ENCODE data around the gene GPRIN1.

GPRIN1 gene

DNA sequence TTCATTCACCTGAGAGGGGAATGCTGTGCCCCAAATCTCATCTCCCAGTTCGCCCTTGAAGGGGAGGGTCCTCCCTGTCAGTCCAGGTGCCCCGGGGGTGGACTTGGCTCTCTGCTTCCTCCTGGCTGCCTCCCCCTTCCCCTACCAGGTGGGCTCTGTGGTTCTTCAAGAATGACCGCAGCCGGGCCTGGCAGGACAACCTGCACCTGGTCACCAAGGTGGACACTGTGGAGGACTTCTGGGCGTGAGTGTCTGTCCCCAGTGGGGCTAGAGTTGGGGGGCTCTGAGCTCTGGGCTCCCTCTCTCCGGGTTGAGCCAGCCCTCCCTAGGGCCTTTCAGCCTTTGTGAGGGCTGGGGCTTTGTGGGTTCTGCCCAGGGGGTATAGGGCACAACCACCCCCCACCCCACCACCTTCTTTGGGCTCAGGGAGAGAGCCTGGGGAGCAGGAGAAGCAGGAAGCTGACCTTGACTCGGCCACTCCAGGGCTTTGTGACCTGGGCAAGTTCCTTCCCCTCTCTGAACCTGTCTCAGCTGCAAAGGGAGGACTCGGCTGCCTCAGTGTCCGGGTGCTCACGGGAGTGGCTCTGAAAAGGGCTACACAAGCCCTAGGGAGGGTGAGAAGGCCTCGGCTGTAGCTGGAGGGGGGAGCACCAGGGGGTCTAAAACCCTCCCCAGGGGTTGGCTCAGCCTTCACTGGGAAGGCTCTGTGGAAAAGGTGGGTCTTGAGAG, 33.7 kb upstream of the GPRIN1 start:
- DNase-seq (ENCODE audit: low read depth in 2 of 2): no peak

DNA sequence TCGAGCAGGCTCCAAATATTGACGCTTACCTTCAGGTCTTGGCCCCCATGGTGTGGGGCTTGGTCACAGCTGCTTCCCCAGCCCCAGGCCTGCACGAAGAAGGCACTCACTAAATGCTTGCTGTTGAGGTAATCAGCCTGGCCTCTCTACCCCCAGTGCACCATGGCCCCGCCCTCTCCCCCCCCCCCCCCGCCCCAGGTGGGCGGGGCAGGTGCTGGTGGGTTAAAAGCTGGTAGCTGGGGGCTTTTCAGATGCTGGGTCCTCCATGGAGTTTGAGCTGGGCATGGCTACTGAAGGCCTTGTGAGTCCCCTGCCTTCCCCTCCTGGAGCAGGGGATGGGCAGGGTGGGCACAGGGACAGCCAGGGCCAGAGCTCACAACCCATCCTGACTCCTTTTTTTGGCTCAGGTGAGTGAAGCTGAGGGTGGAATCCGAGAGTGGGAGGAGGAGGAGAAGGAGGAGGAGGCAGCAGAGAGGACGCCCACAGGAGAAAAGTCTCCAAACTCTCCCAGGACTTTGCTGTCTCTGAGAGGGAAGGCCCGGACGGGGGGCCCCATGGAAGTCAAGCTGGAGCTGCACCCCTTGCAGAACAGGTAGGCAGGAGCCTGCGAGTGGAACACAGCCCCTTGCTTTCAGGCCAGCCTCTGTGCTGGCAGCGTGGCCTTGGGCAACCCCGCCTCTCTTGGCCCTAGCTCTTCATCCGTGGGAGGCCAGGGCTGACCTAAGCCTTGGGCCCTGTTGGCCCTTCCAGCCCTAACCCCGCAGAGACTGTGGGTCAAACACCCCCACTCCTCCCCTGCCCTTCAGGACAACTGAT, 32.9 kb upstream of the GPRIN1 start:
- no peak for DNase-seq (ENCODE audit: low read depth in 2 of 2)

DNA sequence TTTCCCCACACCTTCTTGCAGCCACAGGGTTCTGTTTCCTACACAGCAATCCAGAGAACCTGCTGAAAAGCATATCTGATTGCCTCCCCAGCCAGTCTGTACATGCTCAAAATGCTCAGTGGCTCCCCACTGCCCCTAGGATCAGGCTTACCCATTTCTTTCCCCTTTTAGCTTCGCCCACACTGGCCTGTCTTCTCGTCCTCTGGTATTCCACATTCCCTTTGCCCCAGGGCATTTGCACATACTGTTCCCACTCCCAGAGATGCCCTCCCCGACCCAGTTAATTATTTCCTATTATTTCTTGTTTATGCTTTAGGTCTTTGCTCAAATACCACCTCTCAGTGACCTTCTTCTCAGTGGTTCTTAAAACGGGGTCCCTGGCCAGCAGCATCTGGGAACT, 30.7 kb upstream of the GPRIN1 start:
- DNase-seq (ENCODE audit: low read depth in 2 of 2): no peak

DNA sequence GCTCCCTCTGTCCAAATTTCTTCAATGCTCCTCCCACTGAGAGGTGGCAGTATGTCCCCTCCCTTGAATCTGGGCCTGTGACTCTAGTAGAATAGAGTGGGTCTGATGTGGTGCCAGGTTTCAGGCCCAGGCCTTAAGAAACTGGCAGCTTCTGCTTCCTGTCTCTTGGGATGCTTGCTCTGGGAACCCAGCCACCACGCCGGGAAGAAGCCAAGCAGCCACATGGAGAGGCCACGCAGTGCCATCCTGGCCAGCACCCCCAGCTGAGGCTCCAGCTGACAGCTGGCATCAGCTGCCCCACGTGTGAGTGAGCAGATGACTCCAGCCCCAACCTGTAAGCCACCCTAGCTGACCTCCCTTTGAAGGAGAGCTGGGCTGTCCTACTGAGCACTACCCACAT, 30.0 kb upstream of the GPRIN1 start:
- DNase-seq (ENCODE audit: low read depth in 2 of 2): no peak

DNA sequence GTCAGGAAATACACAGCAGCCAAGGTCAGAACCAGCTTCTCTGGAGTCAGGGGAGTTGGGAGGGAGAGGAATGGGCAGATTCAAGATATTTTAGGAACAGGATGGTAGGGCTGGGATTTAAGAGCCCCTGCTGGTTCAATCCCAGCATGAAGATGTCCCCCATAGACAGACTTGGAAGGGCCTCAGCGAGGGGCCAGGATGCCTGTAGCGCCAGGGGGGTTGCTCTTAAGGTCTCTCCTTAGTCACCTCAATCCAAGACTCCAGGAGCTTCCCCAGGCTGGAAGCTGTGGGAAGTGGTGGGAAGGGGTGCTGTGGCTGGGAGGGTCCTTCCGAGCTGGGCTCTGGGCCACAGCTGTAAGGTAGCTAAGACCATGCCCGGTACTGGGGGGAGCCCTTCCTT, 29.3 kb upstream of the GPRIN1 start:
- DNase-seq (ENCODE audit: low read depth in 2 of 2): no peak

DNA sequence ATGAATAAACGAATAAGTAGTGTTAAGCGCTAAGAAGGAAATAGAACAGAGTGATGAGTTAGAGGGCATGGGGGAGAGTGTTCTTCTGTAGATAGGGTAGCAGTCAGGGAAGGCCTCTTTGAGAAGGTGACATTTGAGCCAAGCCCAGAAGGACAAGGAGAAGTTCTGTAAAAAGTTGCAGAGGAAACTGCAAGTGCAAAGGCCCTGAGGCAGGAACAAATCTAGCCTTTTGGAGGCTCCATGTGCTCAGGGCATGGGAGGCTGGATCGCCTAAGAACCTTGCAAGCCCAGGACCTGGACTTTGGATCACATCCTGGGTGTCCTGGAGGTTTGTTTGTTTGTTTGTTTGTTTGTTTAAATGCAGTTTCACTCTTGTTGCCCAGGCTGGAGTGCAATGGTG, 28.5 kb upstream of the GPRIN1 start:
- DNase-seq (ENCODE audit: low read depth in 2 of 2): no peak

DNA sequence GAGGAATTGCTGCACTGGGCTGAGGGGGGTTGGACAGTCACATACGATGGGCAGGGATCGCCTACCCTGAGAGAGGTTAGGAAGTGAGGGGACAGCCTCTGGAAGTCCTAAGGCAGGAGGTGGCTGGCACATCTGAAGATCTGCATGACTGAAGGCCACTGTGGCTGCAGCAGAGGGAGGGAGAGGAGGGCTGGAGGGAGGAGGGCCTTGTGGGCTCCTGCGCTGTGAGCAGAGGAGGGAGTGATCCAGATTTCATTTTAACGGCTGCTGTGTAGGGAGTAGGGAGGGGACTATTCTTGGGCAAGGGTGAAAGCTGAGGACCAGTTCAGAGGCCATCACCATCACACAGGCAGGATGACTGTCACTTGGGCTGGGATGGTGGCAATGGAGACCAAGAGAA, 27.6 kb upstream of the GPRIN1 start:
- DNase-seq (ENCODE audit: low read depth in 2 of 2): no peak

DNA sequence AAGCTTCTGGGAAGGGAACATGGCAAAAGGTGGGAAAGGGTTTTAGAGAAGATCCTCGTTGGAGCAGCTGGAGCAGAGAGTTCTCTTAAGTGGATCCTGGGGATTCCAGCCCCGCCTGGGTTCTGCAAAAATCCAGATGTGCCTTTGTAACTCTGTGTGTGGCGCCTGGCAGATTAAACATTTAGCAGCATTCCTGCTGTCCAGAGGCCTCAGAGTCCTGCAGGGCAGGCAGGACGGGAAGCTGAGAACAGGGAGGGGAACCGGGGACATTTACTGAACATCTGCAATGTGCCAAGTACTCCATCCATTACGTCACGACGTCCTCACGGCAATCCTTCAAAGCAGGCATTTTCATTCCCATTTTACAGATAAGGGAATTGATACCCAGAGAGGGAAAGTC, 26.5 kb upstream of the GPRIN1 start:
- no peak for DNase-seq (ENCODE audit: low read depth in 2 of 2)

DNA sequence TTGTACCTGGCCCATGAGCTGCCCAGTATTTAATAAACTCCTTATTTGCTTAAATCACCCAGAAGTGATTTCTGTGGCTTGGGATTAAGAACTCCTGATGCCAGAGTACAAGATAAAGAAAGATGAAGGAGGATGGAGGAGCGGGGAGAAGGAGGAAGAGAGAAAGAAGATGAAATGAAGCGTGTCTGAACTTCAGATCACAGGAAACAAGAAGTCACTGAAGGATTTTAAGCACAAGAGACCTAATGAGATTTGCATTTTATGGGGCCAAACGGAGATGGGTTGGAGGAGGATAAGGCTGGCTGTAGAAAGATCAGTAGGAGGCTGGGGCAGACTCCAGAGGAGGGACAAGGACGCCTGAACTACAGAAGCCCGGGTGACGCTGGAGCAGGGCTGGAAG, 23.6 kb upstream of the GPRIN1 start:
- DNase-seq (ENCODE audit: low read depth in 2 of 2): no peak

DNA sequence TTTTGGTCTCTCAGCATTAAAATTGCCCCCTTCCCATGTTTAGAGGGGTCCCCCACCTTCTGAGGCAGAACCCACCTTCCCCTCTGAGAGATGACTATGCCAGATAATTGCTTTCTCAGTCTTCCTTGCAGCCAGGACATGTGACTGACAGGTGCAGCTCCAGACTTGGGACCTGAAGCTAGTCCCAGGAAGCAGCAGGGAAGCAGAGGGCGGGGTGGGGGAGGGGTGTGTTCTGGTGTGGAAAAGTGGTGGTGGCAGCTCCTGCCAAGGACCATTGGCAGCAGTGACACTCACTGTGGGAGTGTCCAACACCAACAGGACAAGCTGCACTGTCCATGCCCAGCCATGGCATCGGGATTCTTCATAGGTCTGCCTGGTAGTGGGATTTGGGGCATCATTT, 22.8 kb upstream of the GPRIN1 start:
- DNase-seq (ENCODE audit: low read depth in 2 of 2): no peak

DNA sequence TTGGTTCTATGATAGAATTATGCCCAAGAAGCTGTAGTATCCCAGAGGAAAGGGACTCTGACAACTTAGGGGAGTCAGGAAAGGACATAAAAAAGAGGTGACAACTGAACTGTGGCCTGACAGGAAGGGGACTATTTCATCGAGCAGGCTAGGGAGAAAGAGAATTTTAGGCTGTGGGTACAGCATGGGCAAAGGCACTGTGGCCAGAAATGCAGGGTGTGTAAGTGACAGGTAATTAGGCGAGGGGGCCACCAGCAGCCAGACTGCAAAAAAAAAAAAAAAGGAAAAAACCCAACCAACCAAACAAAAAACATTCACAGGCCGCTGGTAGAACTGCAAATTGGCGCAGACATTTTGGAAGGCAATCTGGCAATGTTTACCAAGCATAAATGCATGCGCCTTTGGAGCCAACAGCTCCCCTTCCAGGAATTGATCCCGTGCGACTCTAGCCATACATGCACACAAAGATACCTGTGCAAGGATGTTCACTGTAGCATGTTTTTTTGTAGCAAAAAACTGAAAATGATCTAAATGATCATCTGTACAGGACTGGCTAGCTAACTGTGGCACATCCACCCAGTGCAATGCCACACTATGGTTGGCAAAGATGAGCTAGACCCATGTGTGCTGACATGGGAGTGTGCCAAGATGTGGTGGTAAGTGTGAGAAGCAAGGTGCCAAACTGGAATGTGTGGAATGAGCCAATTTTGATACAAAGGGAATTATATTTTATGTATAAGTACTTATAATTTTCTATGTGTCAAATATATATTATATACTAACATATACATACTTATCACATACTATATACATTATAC, 21.6 kb upstream of the GPRIN1 start:
- DNase-seq (ENCODE audit: low read depth in 2 of 2): no peak

DNA sequence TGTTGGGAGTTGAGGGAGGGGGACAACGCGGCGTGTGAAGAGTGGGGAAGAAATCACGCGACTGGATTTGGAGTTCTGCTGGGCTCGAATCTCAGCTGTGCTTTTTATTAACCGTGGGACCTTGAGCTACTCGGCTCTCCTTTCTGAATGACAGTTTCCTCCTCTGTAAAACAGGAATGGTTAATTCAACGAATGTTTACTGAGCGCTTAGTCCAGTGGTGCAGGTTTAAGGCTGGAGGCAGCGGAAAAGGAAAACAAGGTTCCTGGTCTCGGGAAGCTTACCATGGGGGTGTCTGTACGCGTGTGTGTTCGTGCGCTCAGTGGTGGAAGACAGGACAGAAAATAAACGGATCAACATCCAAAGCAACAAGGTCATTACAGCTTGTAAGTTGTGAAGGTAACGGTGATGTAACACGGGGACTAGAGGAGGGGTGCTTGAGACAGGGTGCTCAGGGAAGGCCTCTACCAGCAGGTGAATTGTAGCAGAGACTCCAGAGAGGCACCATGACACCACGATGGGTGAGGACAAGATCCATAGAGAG, 20.8 kb upstream of the GPRIN1 start:
- DNase-seq (ENCODE audit: low read depth in 2 of 2): no peak

DNA sequence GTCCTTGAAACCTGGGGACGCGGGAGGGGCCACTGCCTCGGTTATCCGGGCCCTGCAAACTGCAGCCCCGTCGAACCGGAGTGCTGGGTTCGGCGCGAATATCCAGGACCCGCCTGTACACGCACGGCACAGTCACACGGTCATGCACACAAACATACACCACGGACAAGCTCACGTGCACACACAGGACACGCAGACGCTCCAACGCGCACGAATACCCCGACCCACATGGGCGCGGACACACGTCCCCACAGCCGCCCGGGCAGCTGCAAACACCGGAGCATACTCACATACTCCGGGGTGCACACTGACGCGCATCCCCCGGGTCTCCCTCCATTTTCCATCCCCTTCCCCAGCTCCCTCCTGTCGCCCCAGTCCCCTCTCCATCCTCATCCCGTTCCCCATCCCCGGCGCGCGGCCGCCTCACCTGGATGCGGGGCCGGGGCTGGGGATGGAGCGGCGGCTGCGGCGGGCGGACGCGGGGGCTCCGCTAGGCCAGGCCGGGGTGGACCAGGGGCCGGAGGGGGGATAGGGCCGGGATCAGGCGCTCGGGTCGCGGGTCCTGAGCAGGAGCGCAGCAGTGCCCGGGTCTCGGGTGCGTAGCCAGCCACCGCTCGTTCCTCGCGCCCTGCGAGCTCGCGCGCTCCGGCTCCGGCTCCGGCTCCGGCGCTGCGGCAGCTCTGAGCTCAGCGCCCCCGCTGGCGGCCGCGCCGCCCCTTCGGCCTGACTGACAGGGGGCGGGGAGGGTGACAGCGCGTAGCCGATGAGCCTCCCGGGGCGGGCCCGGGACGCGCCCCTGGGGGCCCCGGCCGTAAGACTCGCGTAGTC, 20.1 kb upstream of the GPRIN1 start, which contains the start of the genes EIF4E1B and SNCB:
TSS of gene EIF4E1B (plus strand) at position 823 of the 828 bp plus-strand sequence. CDS start 12,113 bp downstream, outside the sequence.
TSS of gene SNCB (minus strand) at position 682 of the 828 bp plus-strand sequence. CDS start 880 bp downstream, outside the sequence.
- peak; percentile 46 to 48 for DNase-seq (ENCODE audit: low read depth in 2 of 2)

DNA sequence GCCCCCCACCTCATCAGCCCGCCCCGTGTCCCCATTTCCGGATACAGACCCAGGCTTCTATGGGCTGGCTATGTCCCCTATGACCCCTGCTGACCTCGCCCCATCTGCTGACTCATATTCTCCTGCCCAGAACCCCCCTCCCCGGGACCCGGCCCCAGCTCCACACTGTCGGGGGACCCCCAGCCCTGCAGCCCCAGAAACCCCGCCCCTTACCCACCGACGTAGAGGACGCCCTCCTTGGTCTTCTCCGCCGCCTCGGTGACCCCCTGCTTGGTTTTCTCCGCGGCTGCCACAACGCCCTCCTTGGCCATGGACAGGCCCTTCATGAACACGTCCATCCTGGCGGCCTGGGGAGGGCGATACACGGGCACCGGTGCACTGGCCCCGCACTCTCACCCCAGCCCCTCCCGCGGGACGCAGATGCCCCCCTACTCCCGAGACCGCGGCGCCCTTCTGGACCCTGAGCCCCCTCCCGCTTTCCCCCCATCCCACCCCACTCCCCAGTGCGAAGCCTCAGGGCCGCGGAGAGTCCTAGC, 19.4 kb upstream of the GPRIN1 start:
- no peak for DNase-seq (ENCODE audit: low read depth in 2 of 2)

DNA sequence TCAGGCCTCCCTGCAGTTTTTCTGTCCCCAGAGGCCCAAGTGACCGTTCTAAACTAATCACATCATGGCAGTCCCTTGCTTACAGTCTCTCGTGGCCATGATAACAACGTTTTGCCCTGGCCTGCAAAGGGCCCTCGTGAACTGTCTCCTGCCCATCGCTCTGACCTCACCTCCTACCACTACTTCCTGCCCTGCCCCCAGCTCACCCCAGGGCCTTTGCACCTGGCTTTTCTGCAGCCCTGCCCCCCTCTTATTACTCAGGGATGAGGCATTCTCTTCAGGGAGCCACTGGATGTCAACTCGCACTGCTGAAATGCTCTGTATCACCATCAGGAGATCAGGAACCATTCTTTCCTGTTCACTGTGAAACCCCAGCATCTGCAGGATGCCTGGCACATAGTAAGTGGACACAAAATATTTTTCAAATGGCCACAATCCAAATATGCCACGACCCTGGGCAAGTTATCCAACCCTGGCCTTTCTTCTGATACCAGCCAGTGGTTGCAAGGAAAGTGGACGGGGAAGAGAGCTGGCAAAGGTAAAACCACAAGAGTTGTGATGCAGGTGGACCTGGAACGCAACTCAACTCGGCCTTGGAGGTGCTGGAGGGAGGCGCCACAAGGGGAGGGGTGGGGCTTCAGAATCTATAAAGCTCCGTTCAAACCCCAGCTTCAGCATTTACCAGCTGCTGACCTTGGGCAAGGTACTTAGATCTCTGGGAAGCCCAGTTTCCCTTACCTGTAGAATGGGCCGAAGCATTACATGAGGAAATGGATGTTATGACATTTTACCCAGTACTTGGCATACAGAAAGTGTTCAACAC, 18.7 kb upstream of the GPRIN1 start:
- no peak for DNase-seq (ENCODE audit: low read depth in 2 of 2)

DNA sequence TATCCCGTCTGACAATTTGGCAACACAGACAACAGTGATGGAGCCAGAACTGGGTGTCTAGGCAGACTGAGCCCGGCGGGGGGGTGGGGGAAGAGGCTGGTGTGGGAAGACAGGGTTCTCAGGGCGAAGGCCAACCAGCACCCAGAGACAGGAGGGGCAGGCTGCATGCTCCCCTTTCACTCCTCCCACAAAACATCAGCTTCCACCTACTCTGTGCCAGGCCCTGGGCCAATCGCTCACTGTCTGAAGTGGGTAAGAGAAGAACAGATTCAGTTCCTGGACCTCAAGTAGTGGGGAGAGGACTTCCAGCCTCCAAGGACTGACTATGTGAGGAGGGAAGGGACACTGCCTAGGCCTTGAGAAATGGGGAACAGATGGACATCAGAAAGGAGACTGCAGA, 17.6 kb upstream of the GPRIN1 start:
- DNase-seq (ENCODE audit: low read depth in 2 of 2): no peak

DNA sequence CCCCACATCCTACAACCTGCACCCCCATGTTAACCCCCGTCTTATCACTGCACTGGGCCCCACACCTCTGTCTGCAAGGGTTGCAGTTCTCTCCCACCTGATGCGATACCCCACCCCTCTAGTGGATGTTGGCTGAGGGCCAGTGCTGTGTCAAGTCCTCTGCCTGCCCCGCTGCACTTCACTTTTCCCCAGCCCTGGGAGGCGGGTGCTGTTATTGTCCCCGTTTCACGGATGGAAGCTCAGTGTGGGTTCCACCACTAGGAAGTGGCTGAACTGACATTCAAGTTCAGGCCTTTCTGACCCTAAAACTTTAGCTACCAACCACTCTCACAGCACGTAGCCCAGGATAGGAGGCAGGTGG, 16.9 kb upstream of the GPRIN1 start:
- no peak for DNase-seq (ENCODE audit: low read depth in 2 of 2)

DNA sequence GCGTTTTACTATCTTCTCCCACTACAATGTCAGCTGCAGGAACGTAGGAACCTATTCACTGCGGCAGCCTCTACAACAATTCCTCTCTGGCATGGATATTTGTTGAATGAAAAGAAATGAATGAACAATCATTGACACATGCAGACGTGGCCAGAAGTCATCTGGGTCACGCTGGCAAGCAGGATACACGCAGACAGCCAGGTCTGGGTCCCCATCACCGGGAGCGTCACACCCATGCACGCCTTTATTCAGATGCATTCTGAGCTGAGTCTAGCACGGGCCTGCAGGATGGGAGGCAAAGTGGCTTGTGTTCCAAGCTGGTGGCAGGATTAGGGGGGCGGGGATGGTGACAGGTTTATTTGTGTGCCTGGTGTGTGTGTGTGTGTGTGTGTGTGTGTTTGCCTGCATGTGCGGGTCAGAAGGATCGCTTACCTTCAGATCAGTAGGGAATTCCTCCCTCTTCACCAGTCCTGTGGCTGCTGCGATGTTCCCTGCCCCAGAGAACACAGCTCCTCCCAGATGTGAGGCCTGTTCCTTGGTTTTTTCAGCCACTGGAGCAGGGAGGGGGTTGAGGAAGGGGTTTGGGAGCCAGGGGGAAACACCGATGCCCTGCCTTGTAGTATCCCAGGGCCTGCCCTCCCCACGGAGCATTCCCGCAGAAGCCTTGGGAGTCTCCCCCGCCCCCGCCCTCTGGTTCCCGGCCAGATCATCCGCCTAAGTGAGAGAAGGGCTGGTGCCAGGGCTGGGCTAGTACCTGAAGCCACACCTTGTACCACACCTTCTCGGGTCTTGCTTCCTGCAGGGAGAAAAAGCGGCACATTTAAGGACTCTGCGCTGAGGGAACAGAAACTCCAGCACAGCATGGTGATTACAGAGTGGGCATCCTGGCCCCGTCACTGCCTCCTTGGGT, 16.3 kb upstream of the GPRIN1 start:
- no peak for DNase-seq (ENCODE audit: low read depth in 2 of 2)

DNA sequence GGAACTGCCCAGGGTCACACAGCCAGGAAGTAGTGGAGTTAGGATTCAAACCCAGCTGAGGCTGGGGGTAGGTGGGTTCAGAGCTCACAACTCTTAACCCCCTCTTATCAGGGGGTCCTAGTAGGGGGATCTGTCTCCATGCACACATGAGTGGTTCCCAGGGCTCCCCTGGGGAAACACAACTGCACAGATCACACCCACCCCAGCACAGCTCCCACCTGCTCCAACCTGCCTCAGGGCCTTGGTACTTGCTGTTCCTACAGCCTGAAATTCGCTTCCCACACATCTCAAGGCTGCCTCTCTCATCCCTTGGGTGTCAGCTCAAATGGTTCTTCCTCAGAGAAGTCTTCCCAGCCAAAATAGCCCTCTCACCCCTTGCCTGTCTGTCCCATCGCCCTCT, 15.6 kb upstream of the GPRIN1 start:
- DNase-seq (ENCODE audit: low read depth in 2 of 2): no peak

All from stimulated activated CD4-positive, alpha-beta T cell treated with anti-CD3 and anti-CD28 coated beads, Interleukin-4, amount 100 ng/mL, for 48 hours (primary cell).